ENCODE results near the gene FYTTD1.

- TF ChIP-seq CTCF (IDR thresholded peaks at IDR 0.05), result no peak
- TF ChIP-seq ZFX (IDR thresholded peaks at IDR 0.05; ENCODE audit: borderline replicate concordance), result no peak
Observed at GRCh38 chr3:197737319-197737649, 12.4 kb upstream of the FYTTD1 start.
